Hepatocyte (in vitro differentiated cells): ENCODE results near the gene RABGAP1L. TPM values are rescaled to one million over a fixed set of nuclear protein-coding genes. Genes with fewer than 3 reads are reported as not detected.
A peak's percentile ranks its signal among the peaks of the same experiment; 100 is the strongest.
"Not testable (repeated sequence)": the region's sequence is repeated elsewhere in the genome, so short reads cannot be mapped to it uniquely, and the experiment has no call there.

Experiments used
- DNase-seq: peaks from one replicate; pipeline ENCODE4 v3.0.0-alpha.2; 2016; ENCODE audit warnings: low spot score
- H2AFZ ChIP-seq: fragments of 200-600 bp; sonication (generic); 2 replicates; pipeline ENCODE4 v1.6.0; 2016; ENCODE audit warnings: antibody characterized with exemption, mild to moderate bottlenecking
- H3K27ac ChIP-seq: fragments of 200-600 bp; sonication (generic); 2 replicates; pipeline ENCODE4 v1.5.1; 2016; ENCODE audit warnings: mild to moderate bottlenecking
- H3K27me3 ChIP-seq: fragments of 200-600 bp; sonication (generic); 2 replicates; pipeline ENCODE4 v1.6.1; 2016
- H3K36me3 ChIP-seq: fragments of 200-600 bp; sonication (generic); replicated peaks from 2 replicates; pipeline ENCODE4 v1.5.1; 2016; ENCODE audit warnings: low read depth; ENCODE audit not compliant: insufficient read depth
- H3K4me1 ChIP-seq: fragments of 200-600 bp; sonication (generic); 2 replicates; pipeline ENCODE4 v1.5.1; 2016; ENCODE audit warnings: mild to moderate bottlenecking, moderate library complexity; ENCODE audit not compliant: insufficient read depth
- H3K4me2 ChIP-seq: fragments of 200-600 bp; sonication (generic); 2 replicates; pipeline ENCODE4 v1.6.0; 2016
- H3K4me3 ChIP-seq: fragments of 200-600 bp; sonication (generic); 2 replicates; pipeline ENCODE4 v1.5.1; 2016; ENCODE audit warnings: mild to moderate bottlenecking
- H3K79me2 ChIP-seq: fragments of 200-600 bp; sonication (generic); 2 replicates; pipeline ENCODE4 v1.6.0; 2017; ENCODE audit warnings: mild to moderate bottlenecking
- H3K9me2 ChIP-seq: fragments of 200-600 bp; sonication (generic); replicated peaks from 2 replicates; pipeline ENCODE4 v1.6.0; 2017; ENCODE audit warnings: mild to moderate bottlenecking; ENCODE audit not compliant: insufficient read depth
- H3K9me3 ChIP-seq: fragments of 200-600 bp; sonication (generic); 2 replicates; pipeline ENCODE4 v1.5.1; 2016; ENCODE audit warnings: low read depth, mild to moderate bottlenecking
- H4K20me1 ChIP-seq: fragments of 200-600 bp; sonication (generic); 2 replicates; pipeline ENCODE4 v1.6.0; 2016; ENCODE audit warnings: mild to moderate bottlenecking; ENCODE audit not compliant: insufficient read depth, poor library complexity, severe bottlenecking
- CTCF ChIP-seq: fragments of 200-600 bp; sonication (generic); IDR thresholded peaks from 2 replicates; pipeline ENCODE4 v1.5.1; 2016; ENCODE audit warnings: antibody characterized with exemption, mild to moderate bottlenecking; ENCODE audit not compliant: poor library complexity
- EZH2 ChIP-seq: fragments of 200-600 bp; sonication (generic); IDR thresholded peaks from 2 replicates; pipeline ENCODE4 v1.6.1; 2016; ENCODE audit warnings: antibody characterized with exemption, mild to moderate bottlenecking, borderline replicate concordance
- EZH2phosphoT487 ChIP-seq: fragments of 200-600 bp; sonication (generic); IDR thresholded peaks from one replicate; pipeline ENCODE4 v1.6.1; 2018; ENCODE audit warnings: antibody characterized with exemption, mild to moderate bottlenecking, low read depth, moderate library complexity; ENCODE audit not compliant: unreplicated experiment, severe bottlenecking
- WGBS: methylation state at CpG from one replicate; pipeline ENCODE4 v1.1.6; 2016; ENCODE audit warnings: low lambda C conversion rate; ENCODE audit errors: missing lambda C conversion rate; 5-methylcytosine and 5-hydroxymethylcytosine counted together
- polyA plus RNA-seq: library from polyadenylated mRNA; unstranded; fragments of >200 nt; fragmentation: Nextera tagmentation; extraction: Ambion mirVana; gene quantifications from 2 replicates; pipeline ENCODE4 v1.2.1, GENCODE V29; 2016
- total RNA-seq: library from RNA; depleted of rRNA; stranded (reverse); fragments of >200 nt; gene quantifications from 2 replicates; pipeline ENCODE4 v1.2.3, GENCODE V29; 2014

The RABGAP1L gene
- total and polyA plus RNA-seq, 2 experiments from 2014 or later, result 15.0 to 41.8 TPM

DNA sequence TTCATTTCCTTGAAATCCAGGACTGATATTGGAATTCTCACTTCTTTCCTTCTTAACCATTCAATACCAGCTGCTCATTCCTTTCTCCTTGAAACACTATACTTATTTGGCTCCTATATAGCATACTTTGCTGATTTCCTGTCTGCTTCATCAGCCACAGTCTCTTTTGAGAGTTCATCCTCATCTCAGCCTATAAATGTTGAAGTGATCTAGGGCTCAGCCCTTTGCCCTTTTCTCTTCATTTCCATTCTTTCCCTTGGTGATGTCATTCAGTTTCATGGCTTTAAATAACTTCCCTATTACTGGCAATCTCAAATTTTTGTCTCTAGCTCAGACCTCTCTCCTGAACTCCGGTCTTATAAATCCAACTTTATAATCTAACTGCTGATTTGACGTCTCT, 24.1 kb upstream of the RABGAP1L start:
- no peak for DNase-seq
- H2AFZ ChIP-seq, result no peak overlapping the region
- H3K79me2 ChIP-seq, result no peaks in the 10 kb centered on the region
- no peak overlapping the region for H3K27ac ChIP-seq
- H3K9me3 ChIP-seq, result no peaks in the 10 kb centered on the region
- H3K4me2 ChIP-seq, result no peak overlapping the region
- no peaks in the 10 kb centered on the region for H3K36me3 ChIP-seq
- 67% methylated on average over 2 of the region's 2 CpGs for WGBS
- H3K9me2 ChIP-seq, result no peaks in the 10 kb centered on the region
- no peaks in the 10 kb centered on the region for H4K20me1 ChIP-seq
- H3K4me1 ChIP-seq, result no peaks in the 10 kb centered on the region
- no peak overlapping the region for H3K4me3 ChIP-seq
- H3K27me3 ChIP-seq, result no peaks in the 10 kb centered on the region
- TF ChIP-seq EZH2phosphoT487 (no peak), CTCF (no peak), EZH2 (no peak)

DNA sequence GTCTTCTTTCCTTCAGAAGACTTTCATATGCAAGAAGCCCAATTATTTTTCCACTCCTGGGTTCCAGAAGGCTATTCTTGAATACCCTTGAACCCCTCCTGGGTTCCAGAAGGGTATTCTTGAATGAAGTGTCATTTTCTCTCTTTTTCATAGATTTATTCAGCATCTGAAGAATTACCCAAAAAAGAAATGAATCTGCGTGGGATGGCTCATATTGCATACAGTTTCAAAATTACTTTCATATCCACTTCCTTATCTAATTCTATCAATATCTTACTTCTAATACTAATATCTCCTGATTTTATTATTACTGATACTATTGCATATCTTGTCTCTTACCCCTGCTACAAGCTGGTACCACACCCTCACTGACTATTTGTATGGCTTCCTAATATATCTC, 22.6 kb upstream of the RABGAP1L start:
- no peak overlapping the region for H3K4me3 ChIP-seq
- TF ChIP-seq CTCF, result no peak
- no peak for TF ChIP-seq EZH2phosphoT487
- no peak for TF ChIP-seq EZH2
- H3K79me2 ChIP-seq, result no peaks in the 10 kb centered on the region
- 100% methylated on average over 1 of the region's 1 CpG for WGBS
- H3K9me2 ChIP-seq, result no peaks in the 10 kb centered on the region
- no peak overlapping the region for H3K27ac ChIP-seq
- H4K20me1 ChIP-seq, result no peaks in the 10 kb centered on the region
- H3K27me3 ChIP-seq, result no peaks in the 10 kb centered on the region
- H2AFZ ChIP-seq, result no peak overlapping the region
- H3K4me1 ChIP-seq, result no peaks in the 10 kb centered on the region
- DNase-seq, result no peak
- H3K9me3 ChIP-seq, result no peaks in the 10 kb centered on the region
- H3K4me2 ChIP-seq, result no peak overlapping the region
- no peaks in the 10 kb centered on the region for H3K36me3 ChIP-seq

DNA sequence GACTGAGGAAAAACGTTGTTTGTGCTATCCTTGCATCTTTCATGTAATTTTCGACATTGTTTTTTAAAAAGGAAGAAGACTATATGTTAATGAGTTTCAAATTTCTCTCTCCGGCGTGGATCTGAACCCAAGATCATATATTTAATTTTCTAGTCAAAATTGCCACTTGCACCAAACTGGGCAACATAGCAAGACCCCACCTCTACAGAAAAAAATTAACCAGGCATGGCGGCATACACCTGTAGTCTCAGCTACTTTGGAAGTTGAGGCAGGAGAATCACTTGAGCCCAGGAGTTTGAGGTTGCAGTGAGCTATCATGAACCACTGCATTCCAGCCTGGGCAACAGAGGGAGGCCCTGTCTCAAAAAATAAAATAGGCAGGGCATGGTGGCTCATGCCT, 16.5 kb upstream of the RABGAP1L start:
- Histone ChIP-seq H3K4me1 (no peaks in the 10 kb centered on the region), H3K4me3 (no peak overlapping the region), H3K4me2 (no peak overlapping the region), H3K36me3 (no peaks in the 10 kb centered on the region), H3K27me3 (no peaks in the 10 kb centered on the region), H3K9me2 (no peaks in the 10 kb centered on the region), H3K27ac (no peak overlapping the region), H3K9me3 (no peaks in the 10 kb centered on the region), H3K79me2 (no peaks in the 10 kb centered on the region), H2AFZ (no peak overlapping the region), H4K20me1 (no peaks in the 10 kb centered on the region)
- WGBS, result 87% methylated on average over 5 of the region's 5 CpGs
- TF ChIP-seq EZH2phosphoT487, result no peak
- no peak for TF ChIP-seq CTCF
- TF ChIP-seq EZH2, result no peak
- no peak for DNase-seq

- not testable (repeated sequence) for H4K20me1 ChIP-seq, H3K4me3 ChIP-seq, H3K79me2 ChIP-seq, H3K36me3 ChIP-seq, H3K27ac ChIP-seq, H3K9me3 ChIP-seq, H3K27me3 ChIP-seq, H3K9me2 ChIP-seq, H3K4me2 ChIP-seq, H3K4me1 ChIP-seq, H2AFZ ChIP-seq
- 72% methylated on average over 12 of the region's 12 CpGs for WGBS
- DNase-seq, result peak; percentile 17
Measured at GRCh38 chr1:174143727-174144396, 15.5 kb upstream of the RABGAP1L start.

- DNase-seq, H4K20me1 ChIP-seq, H3K4me3 ChIP-seq, H3K9me3 ChIP-seq, H3K79me2 ChIP-seq, H3K4me2 ChIP-seq, H3K36me3 ChIP-seq, H3K27ac ChIP-seq, H3K27me3 ChIP-seq, H3K9me2 ChIP-seq, H3K4me1 ChIP-seq, H2AFZ ChIP-seq: not testable (repeated sequence)
- 82% methylated on average over 3 of the region's 3 CpGs for WGBS
Measured at GRCh38 chr1:174144397-174144783, 14.9 kb upstream of the RABGAP1L start.
